RCC 7860 (cell line): ENCODE results near the gene HEYL.

ENCODE experiments used
- DNase-seq: peaks from one replicate; pipeline ENCODE4 v3.0.0-alpha.2; 2015; ENCODE audit warnings: low spot score
- FAIRE-seq: peaks from 2 replicates; lab custom pipeline; 2012; peaks lifted over from hg19 to GRCh38; lab: Jason Lieb, UNC

The HEYL gene

GRCh38 chr1:39639305-39640130, at the start of gene HEYL:
HEYL (minus strand) TSS chr1:39639643; CDS start chr1:39639625, 18 bp downstream.
- FAIRE-seq (no peak), DNase-seq (no peak)

DNA sequence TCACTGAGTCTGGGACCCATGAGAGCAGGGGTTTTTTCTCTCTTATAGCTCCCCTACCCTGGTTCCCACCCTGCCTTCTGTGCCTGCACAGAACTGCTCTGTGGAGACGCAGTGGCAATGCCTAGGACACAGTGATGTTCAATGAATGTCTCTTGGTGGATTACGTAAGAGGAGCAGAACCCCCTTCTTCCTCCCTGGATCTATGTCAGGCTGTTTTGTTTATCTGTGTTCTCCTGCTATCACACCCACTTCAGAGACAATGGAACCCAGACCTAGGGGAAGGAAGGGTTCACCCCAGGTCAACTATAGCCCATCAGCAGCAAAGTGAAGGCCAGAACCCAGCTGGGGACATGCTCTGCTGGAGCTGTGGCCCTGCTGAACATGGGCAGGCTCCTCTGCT, 49.8 kb upstream of the HEYL start:
- DNase-seq (no peak), FAIRE-seq (no peak)

DNA sequence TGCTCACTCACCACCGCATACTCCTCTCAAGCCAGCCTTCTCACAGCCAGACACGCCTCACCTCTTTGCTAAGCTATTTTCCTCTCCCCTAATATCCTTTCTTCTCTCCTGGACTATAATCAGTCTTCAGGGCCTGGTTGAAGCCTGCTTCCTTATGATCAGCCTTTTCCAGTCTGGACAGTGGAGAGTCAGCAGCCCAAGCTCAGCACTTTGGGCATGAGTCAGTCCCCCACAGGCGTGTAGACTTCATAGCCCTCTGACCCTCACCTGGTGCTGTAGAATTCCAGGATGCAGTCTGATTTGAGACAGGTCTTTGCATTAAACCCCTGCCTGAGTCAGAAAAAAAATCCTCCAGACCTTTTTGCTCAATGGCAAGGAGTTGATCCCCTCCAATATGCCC, 49.3 kb upstream of the HEYL start:
- DNase-seq, result no peak

DNA sequence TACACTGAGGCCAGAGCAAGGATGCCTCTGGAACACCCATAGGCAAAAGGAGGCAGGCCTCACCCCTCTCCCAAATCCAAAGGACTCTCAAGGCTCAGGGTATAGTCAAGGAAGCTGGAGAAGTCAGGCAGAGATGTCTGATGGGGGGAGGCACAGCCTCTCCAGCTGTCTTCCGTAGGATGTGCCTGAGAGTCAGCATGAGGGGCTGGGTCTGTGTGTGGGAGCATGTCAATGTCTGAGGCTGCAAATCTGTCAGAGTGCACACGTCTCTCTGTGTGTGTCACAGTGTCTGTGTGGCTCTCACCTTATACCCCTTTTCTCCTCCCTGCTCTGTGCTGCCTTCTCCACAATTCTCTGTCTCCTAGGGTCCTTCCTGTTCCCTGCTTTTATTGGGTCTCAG, 47.8 kb upstream of the HEYL start:
- FAIRE-seq (no peak), DNase-seq (no peak)

More for the DNA sequence above, 49.3 kb upstream of the HEYL start:
- no peak for FAIRE-seq

GRCh38 chr1:39685071-39685470, 45.6 kb upstream of the HEYL start:
- DNase-seq (no peak), FAIRE-seq (no peak)

DNA sequence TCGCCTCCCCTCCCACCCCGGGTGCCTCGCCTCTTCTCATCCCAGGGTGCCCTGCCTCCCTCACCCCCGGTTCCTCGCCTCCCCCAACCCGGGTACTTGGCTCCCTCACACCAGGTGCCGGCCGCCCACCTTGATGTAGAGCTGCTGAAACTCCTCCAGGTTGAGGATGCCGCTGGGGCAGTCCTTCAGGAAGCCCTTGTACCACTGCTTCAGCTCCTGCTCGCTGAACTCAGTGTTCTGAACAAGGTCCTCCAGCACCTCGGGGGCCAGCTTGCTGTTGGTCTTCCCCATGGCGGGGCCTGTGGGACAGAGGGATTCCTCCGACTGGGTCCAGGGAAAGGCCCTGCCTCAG, 44.8 kb upstream of the HEYL start:
- FAIRE-seq (no peak), DNase-seq (no peak)

DNA sequence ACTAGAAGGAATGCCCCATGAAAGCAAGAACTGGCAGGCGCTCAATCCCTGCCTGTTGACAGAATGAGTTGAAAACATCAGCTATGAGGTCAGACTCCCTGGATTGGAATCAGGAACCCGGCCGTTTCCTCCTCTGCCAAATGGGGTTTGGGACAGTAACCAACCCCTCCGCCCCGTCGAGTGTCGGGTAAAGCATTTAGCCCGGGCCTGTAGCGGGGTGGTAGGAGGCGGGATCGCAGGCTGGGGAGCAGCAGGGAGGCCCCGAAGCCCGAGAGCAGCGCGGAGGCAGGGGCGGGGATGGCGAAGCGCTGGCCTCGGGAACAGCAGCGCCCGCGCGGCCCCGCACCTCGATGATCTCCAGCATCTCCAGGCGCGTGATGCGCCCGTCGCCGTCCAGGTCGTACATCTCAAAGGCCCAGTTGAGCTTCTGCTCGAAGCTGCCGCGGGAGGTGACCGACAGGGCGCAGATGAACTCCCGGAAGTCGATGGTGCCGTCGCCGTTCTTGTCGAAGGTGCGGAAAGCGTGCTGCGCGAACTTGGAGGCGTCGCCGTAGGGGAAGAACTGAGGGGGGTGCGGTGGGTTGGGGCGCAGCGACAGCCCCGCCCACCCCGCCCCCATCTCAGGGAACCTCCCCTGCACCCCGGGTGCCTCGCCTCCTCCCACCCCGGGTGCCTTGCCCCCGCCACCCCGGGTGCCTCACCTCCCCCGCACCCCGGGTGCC, 44.3 kb upstream of the HEYL start:
- DNase-seq, result no peak
- FAIRE-seq, result no peak

- FAIRE-seq (no peak), DNase-seq (no peak)
Measured at GRCh38 chr1:39681999-39682398, 42.6 kb upstream of the HEYL start.

DNA sequence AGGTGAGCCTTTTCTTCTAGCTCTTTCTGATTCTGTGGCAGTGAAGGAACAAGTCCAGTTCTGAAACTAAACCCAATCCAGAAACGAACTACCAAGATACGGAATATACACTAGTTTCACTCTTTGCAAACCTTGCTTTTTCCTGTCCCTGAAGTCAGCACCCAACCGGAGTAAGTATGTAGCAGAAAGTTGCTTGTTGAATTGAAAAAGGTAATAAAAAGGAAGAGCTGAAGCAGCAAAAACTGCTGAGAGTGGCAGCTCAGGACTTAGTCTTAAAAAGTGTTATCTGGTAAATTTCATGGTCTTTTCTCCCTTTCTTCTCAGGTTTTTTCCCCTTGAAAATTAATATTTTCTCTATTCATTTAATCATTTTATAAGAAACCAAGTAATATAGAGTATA, 41.9 kb upstream of the HEYL start:
- FAIRE-seq, result no peak
- DNase-seq, result no peak

- DNase-seq (no peak), FAIRE-seq (no peak)
Measured at GRCh38 chr1:39680751-39681150, 41.3 kb upstream of the HEYL start.

- no peak for FAIRE-seq
Measured at GRCh38 chr1:39679821-39680220, 40.4 kb upstream of the HEYL start.

DNA sequence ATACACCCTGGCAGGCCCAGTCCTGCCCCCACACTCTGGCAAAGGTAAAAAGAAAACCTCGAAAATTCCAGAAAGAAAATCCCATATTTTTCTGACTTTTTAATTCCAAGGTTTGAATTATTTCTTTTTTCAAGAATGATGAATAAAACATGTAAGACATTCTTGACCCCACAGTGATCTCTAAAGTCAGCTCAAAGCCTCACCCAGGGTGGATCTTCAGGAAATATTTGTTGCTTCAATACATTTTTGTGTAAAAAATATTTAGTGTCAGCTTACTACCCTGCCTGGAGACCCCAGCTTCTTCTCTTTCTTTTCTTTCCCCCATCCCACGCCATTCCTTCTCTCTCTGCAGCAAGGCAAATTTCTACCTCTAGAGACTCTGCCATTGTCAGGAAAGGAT, 39.4 kb upstream of the HEYL start:
- no peak for DNase-seq
- no peak for FAIRE-seq

More at GRCh38 chr1:39679821-39680220, 40.4 kb upstream of the HEYL start:
- no peak for DNase-seq

DNA sequence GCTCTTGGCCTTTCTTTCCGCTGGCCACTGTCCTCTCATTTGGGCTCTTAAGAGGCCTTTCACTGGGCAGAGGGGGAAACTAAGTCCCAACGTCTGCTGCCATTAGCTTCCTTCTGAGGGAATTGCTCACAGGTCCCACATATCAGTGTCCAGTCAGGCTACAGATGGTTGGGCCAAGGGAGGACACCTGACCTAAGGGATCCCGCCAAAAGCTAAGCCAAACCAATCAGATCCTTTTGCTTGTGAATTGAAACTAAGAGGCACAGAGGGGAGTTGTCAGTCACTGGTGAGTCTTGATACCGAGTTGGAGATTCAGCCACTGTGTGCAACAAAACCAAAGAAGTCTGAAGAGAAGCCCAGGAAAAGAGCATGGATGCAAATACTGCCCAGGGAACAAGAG, 38.2 kb upstream of the HEYL start:
- DNase-seq (no peak), FAIRE-seq (no peak)

DNA sequence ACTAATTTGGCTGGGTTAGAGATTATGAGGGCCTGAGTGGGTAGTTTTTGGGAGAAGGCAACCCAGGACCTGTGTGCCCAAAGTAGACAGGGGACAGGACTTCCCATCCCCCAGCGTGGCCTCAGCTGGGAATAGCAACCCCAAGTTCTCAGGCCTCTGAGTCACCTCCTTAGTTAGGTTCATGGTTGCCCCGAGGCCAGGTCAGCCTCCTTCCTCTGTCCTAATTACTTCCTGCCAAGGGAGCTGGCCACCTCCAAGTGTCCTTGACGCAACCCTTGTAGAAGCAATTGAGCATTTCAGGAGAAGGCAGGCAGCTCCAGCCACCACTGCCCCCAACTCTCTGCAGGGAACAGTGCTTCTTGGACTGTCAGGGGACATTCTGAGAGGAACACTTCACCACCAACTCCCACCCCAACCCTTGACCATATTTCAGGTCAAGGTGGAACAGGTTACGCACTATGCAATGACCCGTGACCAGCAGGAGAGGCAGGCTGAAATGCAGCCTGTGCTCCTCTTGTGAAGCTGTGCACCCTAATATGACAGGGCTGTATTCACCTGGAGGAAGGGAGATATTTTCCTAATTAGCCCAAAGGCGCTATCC, 37.6 kb upstream of the HEYL start:
- FAIRE-seq (no peak), DNase-seq (no peak)

DNA sequence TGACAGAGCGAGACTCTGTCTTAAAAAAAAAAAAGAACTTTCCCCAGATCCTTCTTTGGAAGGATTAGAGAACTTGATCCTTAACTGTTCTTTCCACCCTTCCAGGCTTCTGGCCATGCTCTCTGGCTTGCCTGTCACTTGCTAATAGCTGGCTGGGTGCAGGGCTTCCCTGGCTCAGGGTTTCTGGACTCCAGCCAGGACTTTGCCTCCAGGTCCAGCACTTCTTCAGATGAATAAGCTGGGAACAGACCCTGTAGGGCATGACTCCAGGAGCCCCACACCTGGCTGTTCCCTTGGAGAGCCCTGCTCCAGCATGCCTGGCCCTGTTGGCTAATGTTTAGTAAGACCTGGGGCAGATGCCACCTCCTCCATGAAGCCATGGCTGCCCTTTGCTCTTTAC, 35.8 kb upstream of the HEYL start:
- DNase-seq, result no peak
- FAIRE-seq, result no peak

DNA sequence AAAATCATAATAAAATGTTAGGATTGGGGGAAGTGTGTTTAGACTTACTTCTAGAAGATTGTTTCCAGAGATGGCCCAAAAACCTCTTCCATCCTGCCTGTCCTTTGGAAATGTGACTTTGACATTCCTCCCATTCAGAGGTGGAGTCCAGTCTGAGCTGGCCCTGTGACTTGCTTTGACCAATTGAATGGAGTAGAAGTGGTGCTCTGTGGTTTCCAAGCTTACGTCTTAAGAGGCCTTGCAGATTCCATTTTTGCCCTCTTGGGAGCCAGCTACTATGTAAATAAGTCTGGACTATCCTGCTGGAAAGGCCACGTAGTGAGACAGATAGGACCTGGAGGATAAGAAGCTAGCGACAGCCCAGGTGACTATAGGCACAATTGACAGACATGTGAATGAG, 33.8 kb upstream of the HEYL start:
- no peak for FAIRE-seq

GRCh38 chr1:39672551-39672947, 33.1 kb upstream of the HEYL start:
- FAIRE-seq, result no peak
- DNase-seq, result no peak

More for the DNA sequence above, 33.8 kb upstream of the HEYL start:
- DNase-seq, result no peak

DNA sequence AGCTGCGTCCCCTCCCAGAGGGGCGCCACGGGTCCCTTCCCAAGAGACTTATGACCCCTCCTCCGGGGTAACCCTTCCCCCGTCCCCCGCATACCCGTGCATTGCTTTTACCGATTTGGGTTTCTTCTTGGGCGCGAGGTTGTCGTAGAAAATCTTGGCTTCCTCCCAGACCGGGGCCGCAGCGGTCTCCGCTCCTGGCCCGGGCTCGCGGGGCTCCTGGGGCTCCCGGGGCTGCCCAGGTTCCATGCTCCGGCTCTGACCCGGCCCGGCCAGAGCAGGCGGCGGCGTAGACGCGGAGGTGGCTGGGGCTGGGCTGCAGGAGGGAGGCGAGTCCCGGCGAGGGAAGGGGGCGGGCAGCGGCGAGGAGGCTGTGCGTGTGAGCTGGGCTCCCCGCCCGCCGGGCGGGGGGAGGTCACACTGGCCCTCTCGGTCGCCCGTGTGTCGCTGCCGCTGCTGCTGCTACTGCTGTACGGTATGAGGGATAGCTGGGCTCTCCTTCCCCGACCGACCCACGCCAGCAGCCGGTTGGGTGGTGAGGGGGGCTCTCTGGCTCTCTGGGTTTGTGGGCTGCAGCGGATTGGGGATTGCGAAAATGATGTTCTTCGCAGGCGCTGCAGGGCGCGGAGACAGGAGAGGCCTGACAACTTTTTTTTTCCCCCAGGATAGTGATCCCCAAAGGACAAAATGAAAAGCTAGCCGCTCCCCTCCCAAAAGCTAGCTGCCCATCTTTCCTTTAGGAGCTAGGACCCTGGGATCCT, 32.5 kb upstream of the HEYL start, which contains the start of gene NT5C1A:
TSS of gene NT5C1A (minus strand) at position 315 of the 758 bp plus-strand sequence. CDS start at position 246, 69 bp downstream.
- no peak for DNase-seq
- no peak for FAIRE-seq

- no peak for FAIRE-seq
Measured at GRCh38 chr1:39671433-39671792, 32.0 kb upstream of the HEYL start.

GRCh38 chr1:39670689-39671088, 31.2 kb upstream of the HEYL start:
- FAIRE-seq (no peak), DNase-seq (no peak)

More at GRCh38 chr1:39671433-39671792, 32.0 kb upstream of the HEYL start:
- DNase-seq, result no peak

GRCh38 chr1:39668894-39669293, 29.5 kb upstream of the HEYL start:
- FAIRE-seq (no peak), DNase-seq (no peak)
